ENCODE measurements around the gene IGSF1.

DNA sequence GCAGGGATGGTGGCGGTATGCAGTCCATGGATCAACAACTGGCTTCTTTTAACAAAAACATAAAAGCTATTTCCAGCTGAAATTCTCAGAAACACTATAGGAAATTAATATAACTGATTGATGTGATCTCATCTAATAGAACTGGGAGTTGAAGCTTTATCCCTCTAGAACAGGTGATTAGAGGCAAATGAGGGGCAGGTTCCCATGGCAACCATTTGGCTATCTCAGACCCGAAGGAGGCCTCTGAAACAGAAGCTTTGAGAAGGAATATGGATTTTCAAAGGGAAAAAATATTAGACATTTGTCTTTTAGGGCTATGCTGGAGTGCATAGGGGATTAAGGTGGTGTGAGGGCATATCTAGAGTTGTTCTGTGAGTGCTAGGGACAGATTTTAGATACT, 50.0 kb downstream of the IGSF1 start:
- TF ChIP-seq, protein P1, sequence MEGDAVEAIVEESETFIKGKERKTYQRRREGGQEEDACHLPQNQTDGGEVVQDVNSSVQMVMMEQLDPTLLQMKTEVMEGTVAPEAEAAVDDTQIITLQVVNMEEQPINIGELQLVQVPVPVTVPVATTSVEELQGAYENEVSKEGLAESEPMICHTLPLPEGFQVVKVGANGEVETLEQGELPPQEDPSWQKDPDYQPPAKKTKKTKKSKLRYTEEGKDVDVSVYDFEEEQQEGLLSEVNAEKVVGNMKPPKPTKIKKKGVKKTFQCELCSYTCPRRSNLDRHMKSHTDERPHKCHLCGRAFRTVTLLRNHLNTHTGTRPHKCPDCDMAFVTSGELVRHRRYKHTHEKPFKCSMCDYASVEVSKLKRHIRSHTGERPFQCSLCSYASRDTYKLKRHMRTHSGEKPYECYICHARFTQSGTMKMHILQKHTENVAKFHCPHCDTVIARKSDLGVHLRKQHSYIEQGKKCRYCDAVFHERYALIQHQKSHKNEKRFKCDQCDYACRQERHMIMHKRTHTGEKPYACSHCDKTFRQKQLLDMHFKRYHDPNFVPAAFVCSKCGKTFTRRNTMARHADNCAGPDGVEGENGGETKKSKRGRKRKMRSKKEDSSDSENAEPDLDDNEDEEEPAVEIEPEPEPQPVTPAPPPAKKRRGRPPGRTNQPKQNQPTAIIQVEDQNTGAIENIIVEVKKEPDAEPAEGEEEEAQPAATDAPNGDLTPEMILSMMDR (IDR thresholded peaks at IDR 0.05), result no peak
- TF ChIP-seq POLR2A (IDR thresholded peaks at IDR 0.05), result no peak

All from esophagus squamous epithelium (tissue), 4 donors.